Thyroid gland (tissue), 4 donors: ENCODE results near the gene COL20A1.

Source experiments
- POLR2A ChIP-seq, 2 donors: fragments of 450-650 bp; IDR thresholded peaks; one replicate each; pipeline ENCODE4 v1.6.1; 2017; ENCODE audit warnings: antibody characterized with exemption in 2 of 2, mild to moderate bottlenecking in 2 of 2, moderate library complexity in 1 of 2
- TF ChIP-seq, protein P1 (sequence below), 6 experiments: fragments of 200-600 bp in 3 of 6; fragments of 450-650 bp in 3 of 6; sonication (generic) in 3 of 6; IDR thresholded peaks; one replicate each; pipeline ENCODE4 v1.5.1; 2016 to 2019; ENCODE audit warnings: antibody characterized with exemption in 6 of 6, mild to moderate bottlenecking in 2 of 6, inconsistent platforms in 1 of 6, moderate library complexity in 1 of 6

DNA sequence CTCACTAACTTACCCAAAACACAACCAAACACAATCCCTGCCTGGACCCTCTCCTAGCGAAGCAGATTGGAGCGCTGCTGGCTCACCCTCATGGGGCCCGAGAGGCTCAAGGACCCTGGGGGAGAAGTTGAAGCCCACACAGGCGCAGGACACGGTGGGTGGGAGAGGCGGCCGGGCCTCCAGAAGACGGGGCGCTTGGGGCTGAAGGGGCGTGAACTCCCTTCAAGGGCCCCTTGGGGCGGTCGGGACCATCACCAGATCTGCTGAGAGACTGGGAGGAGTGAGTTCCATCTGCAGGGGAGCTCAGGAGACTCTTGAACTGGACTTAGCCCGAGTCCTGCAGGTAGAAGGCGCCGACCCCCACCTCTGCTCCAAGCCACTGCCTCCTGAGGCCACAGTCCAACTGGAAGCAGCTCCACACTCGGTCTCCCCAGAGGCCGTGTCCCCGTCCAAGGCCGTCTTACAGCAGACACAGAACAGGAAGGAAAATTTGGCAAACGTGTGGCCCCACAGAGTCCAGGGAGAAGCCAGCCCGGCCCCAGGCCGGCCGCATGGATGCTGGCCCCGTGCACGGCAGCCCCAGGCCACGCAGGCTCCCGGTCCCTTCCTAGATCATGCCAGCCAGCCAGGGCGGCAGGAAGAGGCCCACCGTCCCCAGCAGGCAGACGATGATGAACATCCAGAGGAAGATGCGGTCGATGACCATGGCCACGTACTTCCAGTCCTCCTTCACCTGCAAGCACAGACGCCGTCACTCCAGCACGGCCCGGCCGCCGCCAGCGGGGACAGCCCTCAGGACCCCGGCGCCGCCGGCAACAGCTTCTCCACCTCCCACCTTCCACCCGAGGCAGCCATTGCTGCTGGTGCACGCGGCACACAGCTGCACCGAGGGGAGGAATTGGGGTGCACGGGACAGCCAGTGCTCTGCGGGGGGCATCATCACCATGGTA lies 53.4 kb downstream of the COL20A1 start:
- TF ChIP-seq, protein P1, sequence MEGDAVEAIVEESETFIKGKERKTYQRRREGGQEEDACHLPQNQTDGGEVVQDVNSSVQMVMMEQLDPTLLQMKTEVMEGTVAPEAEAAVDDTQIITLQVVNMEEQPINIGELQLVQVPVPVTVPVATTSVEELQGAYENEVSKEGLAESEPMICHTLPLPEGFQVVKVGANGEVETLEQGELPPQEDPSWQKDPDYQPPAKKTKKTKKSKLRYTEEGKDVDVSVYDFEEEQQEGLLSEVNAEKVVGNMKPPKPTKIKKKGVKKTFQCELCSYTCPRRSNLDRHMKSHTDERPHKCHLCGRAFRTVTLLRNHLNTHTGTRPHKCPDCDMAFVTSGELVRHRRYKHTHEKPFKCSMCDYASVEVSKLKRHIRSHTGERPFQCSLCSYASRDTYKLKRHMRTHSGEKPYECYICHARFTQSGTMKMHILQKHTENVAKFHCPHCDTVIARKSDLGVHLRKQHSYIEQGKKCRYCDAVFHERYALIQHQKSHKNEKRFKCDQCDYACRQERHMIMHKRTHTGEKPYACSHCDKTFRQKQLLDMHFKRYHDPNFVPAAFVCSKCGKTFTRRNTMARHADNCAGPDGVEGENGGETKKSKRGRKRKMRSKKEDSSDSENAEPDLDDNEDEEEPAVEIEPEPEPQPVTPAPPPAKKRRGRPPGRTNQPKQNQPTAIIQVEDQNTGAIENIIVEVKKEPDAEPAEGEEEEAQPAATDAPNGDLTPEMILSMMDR (IDR thresholded peaks at IDR 0.05): no peak
- TF ChIP-seq POLR2A (IDR thresholded peaks at IDR 0.05): no peak
